K562 (cell line): ENCODE results near the gene ERAP2.

Experiments
- CTCF ChIP-seq, 3 experiments: IDR thresholded peaks in 2 of 3; conservative IDR thresholded peaks in 1 of 3; 2 replicates each; pipeline ENCODE4 v1.5.1; 2011 to 2012; ENCODE audit warnings: low read length in 3 of 3, mild to moderate bottlenecking in 3 of 3, control low read depth in 2 of 3, improper control_type of control experiment in 1 of 3, inconsistent platforms in 1 of 3, low read depth in 1 of 3, mixed read lengths in 1 of 3, moderate library complexity in 1 of 3; ENCODE audit not compliant: insufficient read depth in 2 of 3
- HNRNPLL ChIP-seq: fragments of 200-400 bp; formaldehyde crosslinking; IDR thresholded peaks from 2 replicates; pipeline ENCODE4 v1.6.1; 2017; ENCODE audit warnings: low read length, low read depth, mild to moderate bottlenecking; ENCODE audit not compliant: poor library complexity, severe bottlenecking
- KLF1 ChIP-seq: fragments of 450-650 bp; IDR thresholded peaks from 2 replicates; pipeline ENCODE4 v1.6.1; 2016; ENCODE audit warnings: missing genetic modification characterization, missing compliant biosample characterization
- MAFF ChIP-seq: IDR thresholded peaks from 2 replicates; pipeline ENCODE4 v1.6.1; 2012; ENCODE audit warnings: low read length, improper control_type of control experiment
- PHF8 ChIP-seq: fragments of 200-600 bp; sonication (generic); IDR thresholded peaks from 2 replicates; pipeline ENCODE4 v1.6.1; 2012; ENCODE audit warnings: mixed run types, mild to moderate bottlenecking, inconsistent platforms, low read length, moderate library complexity, borderline replicate concordance
- RAD21 ChIP-seq, 2 experiments: fragments of 250-450 bp in 1 of 2; fragments of 450-650 bp in 1 of 2; sonication (Bioruptor Pico) in 1 of 2; formaldehyde crosslinking in 1 of 2; IDR thresholded peaks in 1 of 2; conservative IDR thresholded peaks in 1 of 2; 2 replicates each; pipeline versions ENCODE4 v1.4.0 to v1.8.0; 2020 to 2022; ENCODE audit warnings: mild to moderate bottlenecking in 2 of 2, moderate library complexity in 1 of 2
- TOE1 ChIP-seq, 2 experiments: fragments of 450-650 bp in 1 of 2; sonication (generic) in 1 of 2; formaldehyde crosslinking in 1 of 2; IDR thresholded peaks; 2 replicates each; pipeline versions ENCODE4 v1.7.1 to v1.8.0; 2016 to 2022; ENCODE audit warnings: borderline replicate concordance in 2 of 2, mild to moderate bottlenecking in 2 of 2, antibody characterized with exemption in 1 of 2, inconsistent platforms in 1 of 2, low read depth in 1 of 2, missing genetic modification reagents in 1 of 2, moderate library complexity in 1 of 2
- ZNF512 ChIP-seq: IDR thresholded peaks from 2 replicates; pipeline ENCODE4 v1.6.1; 2016; ENCODE audit warnings: missing genetic modification characterization, missing compliant biosample characterization

- TF ChIP-seq TOE1 (IDR thresholded peaks at IDR 0.05; ENCODE audit: borderline replicate concordance) (no peak), TOE1 (CRISPR knock-in tag; IDR thresholded peaks at IDR 0.05; ENCODE audit: borderline replicate concordance, low read depth) (no peak), PHF8 (no peak), KLF1 (tag) (no peak), ZNF512 (tag) (no peak), CTCF (IDR thresholded peaks at IDR 0.05 in 2 of 3, conservative IDR thresholded peaks at IDR 0.05 in 1 of 3; ENCODE audit: insufficient read depth in 2 of 3, low read depth in 1 of 3, low read length in 3 of 3) (no peak), MAFF (no peak), RAD21 (CRISPR knock-in tag; conservative IDR thresholded peaks at IDR 0.05 in 1 of 2, IDR thresholded peaks at IDR 0.05 in 1 of 2) (no peak), HNRNPLL (no peak)
Measured at GRCh38 chr5:96852759-96853158, 23.5 kb upstream of the ERAP2 start.
